KOPT-K1 (cell line): Measurements from ENCODE around the gene TENM4.
"Not testable (repeated sequence)": the region's sequence is repeated elsewhere in the genome, so short reads cannot be mapped to it uniquely, and the experiment has no call there.

Experiments
- H3K27ac ChIP-seq: fragments of 200-600 bp; sonication (generic); 2 replicates; pipeline ENCODE4 v1.5.1; 2016; ENCODE audit warnings: antibody characterized with exemption, mild to moderate bottlenecking, low read depth, low read length; ENCODE audit not compliant: poor library complexity, severe bottlenecking
- H3K36me3 ChIP-seq: fragments of 200-600 bp; sonication (generic); 2 replicates; pipeline ENCODE4 v1.5.1; 2017; ENCODE audit warnings: antibody characterized with exemption, mild to moderate bottlenecking, low read length, moderate library complexity; ENCODE audit not compliant: insufficient read depth
- H3K9me3 ChIP-seq: fragments of 200-600 bp; sonication (generic); 2 replicates; pipeline ENCODE4 v1.5.1; 2017; ENCODE audit warnings: antibody characterized with exemption, low read length, mild to moderate bottlenecking; ENCODE audit not compliant: insufficient read depth, poor library complexity, severe bottlenecking

TENM4 gene

DNA sequence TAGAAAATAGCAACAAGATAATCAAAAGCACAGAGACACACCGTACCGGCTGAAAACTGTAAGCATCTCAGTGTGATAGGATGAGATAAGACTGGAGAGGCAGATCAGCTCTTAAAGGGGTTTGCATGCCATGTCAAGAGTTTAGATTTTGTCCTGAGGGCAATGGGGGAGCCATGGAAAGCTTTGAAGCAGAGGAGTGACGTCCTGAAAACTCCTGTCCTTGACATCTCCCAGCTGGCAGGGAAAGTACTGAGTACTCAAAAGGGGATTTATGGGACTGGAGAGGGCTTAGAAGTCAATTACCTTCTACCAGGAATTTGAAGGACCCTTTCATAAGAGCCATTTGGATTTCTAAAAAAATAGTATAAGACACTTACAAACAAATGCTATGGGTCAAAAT lies 445.7 kb downstream of the TENM4 start:
- H3K36me3 ChIP-seq, result no peaks in the 10 kb centered on the region
- no peak overlapping the region for H3K27ac ChIP-seq
- H3K9me3 ChIP-seq, result peaks cover 8% of the 10 kb centered on the region

DNA sequence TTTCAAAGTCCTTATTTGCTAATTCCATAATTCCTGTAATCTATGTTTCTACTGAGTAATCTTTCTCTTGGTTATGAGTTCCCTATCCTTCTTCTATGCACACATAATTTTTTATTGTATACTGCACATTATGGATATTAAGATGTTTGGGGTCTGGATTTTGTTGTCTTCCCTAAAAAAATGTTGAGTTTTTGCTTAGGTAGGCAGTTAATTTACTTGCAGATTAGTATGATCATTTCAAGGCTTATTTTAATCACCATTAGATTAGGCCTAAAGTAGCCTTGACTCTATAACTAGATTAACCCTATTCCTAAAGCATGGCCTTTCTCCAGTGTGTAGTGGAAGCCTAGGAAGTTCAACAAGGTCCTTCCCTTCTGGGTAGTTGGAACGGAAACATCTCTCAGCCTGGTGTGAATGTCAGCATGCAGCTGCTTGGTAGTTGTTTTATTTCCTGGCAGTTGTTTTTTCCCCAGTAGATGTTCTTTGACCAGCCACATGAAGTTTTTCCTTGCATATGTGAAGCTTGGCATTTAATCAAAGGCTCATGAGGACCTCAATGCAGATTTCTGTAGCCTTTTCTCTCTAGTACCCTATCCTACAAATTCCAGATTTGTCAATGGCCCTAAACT lies 446.9 kb downstream of the TENM4 start:
- H3K27ac ChIP-seq, result no peak overlapping the region
- no peaks in the 10 kb centered on the region for H3K36me3 ChIP-seq
- peaks cover 6% of the 10 kb centered on the region for H3K9me3 ChIP-seq

DNA sequence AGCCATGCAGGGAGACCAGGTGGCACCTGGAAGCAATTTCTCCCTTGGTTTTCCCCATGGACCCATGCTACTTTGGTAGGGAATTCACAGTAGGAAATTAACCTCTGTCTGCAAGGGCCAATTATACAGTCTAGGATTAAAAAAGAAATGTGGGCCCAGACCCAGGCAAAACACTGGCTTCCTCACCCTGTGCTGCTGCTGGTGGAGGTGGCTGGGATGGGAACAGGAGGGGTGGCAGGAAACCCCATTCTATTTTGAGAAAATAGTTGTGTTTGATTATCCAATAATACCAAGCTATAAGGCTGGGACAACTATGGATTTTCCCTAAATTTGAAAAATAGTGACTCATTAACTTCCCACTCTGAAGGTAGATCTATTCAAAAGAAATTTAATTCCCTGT lies 449.1 kb downstream of the TENM4 start:
- no peaks in the 10 kb centered on the region for H3K9me3 ChIP-seq
- H3K27ac ChIP-seq, result no peak overlapping the region
- no peaks in the 10 kb centered on the region for H3K36me3 ChIP-seq

DNA sequence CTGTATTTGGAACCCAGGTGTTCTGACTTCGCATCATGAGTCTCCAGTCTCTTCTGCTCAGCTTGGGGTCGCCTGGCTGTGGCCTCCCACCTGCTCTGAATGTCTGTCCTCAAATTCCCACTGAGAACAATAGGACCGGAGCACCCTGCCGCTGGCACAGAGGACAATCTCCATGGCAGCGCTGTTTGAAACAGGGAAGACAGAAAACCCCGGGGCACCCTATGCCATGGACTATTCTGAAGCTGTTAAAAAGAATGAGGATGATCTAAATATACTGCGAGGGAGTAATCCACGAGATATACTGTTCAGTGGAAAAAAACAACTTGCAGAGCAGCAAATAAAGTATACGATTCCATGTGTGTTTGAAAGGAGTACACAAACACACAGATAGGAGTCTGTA lies 450.6 kb downstream of the TENM4 start:
- Histone ChIP-seq H3K36me3 (no peaks in the 10 kb centered on the region), H3K9me3 (no peaks in the 10 kb centered on the region), H3K27ac (no peak overlapping the region)

DNA sequence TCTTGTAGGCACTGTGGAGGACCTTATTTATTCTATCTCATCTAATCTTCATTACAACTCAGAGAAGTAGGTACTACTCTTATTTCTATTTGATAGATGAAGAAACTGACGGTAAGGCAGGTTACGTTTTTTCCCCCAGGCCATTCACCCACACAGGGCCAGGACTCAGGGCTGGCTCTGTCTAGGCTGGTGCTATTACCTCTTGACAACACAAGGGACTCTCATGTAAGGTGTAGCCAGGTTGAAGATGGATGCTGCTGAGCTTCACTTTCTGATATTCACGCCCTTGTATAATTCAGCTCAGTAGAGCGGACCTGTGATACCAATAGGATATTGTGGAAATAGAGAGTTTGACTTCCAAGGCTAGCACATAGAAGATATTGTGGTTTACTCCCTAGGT lies 453.1 kb downstream of the TENM4 start:
- Histone ChIP-seq H3K27ac (no peak overlapping the region), H3K9me3 (no peaks in the 10 kb centered on the region), H3K36me3 (no peaks in the 10 kb centered on the region)

DNA sequence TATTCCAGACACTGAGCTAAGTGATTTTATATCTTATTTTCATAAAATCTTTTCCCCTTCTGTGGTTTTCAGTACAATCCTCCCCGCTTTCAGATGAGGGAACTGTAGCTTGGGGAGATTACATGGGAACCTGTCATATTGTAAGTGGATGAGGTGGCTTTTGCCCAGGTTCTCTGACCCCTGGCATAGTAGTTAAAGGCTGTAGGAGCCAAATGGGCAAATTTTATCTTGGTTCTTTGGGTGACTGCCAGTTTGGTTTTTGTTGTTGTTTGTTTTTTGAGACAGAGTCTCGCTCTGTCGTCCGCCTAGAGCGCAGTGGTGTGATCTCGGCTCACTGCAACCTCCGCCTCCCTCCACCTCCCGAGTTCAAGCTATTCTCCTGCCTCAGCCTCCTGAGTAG lies 454.5 kb downstream of the TENM4 start:
- Histone ChIP-seq H3K36me3 (no peaks in the 10 kb centered on the region), H3K9me3 (no peaks in the 10 kb centered on the region), H3K27ac (no peak overlapping the region)

DNA sequence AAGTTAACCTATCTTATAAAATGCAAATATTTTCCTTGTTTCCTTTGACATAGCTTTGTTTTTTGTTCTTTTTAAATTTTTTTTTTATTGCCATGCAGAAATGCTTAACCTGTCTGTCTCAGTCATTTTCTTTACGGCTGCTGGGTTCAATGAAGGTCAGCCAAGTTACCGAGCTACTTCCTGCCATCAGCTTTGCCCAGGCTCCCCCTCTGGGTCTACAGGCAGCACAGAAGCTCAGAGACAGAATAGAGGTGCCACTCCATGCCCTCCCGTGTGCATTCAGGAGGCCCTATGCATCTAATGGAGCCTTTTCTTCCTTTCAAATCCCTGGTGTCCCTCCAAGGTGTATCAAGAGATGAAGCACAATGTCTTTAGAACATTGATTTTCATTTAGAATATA lies 455.2 kb downstream of the TENM4 start:
- H3K36me3 ChIP-seq, result no peaks in the 10 kb centered on the region
- no peak overlapping the region for H3K27ac ChIP-seq
- no peaks in the 10 kb centered on the region for H3K9me3 ChIP-seq

DNA sequence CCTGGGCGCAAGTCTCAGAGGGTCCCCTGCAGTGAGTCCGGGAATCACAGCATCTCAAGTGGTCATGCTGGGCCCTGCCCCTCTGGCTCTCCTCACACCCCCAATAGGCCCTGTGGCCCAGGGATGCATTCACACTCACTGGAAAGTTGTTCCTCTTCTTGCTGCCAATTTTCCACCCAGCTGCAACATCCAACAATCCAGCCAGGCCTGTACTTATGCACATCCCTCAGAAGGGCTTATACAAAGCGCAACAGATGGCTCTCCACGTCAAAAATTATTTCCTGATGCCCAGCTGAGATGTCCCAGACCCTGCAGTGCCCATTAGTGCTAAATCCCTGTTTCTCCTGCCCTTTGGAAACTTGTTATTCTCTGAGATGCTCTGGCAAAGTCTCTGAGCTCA lies 458.4 kb downstream of the TENM4 start:
- no peaks in the 10 kb centered on the region for H3K36me3 ChIP-seq
- H3K9me3 ChIP-seq, result no peaks in the 10 kb centered on the region
- H3K27ac ChIP-seq, result no peak overlapping the region

DNA sequence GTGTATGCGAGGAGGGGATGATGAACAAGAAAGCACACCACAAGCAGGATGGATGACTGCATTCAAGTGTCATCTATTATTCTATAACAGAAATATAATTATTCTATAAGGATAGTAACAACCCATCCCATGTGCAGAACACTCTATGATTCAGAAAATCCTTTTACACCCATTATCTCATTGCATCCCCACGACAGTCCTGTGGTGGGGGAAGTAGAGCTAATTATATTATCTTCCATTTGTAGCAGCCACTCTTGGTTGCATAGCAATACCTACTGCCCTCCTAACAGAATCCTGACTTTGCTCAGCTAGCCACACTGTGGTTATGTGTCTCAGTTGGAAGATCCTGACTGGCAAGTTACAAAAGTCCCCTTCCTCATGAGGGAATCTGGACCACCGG lies 459.7 kb downstream of the TENM4 start:
- Histone ChIP-seq H3K36me3 (no peaks in the 10 kb centered on the region), H3K9me3 (no peaks in the 10 kb centered on the region), H3K27ac (no peak overlapping the region)

DNA sequence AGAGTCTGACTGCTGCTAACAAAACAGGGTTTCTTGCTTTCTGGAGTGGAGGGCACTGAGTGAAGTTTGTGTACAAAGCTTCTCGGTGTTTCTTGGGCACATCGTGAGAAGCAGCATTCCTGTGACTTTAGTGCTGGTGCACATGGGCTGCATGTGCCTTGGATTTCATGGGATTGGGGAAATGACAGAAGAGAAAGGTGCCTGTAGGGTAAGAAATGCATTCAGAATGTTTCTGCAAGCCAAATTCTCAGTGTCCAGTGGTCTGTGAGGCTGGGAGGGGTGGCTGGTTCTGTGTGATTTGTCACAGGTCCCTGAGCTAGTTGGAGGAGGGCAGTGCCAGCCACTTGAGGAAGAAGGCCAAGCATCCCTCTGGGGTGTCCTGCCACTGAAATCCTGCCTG lies 462.0 kb downstream of the TENM4 start:
- H3K36me3 ChIP-seq, result no peaks in the 10 kb centered on the region
- H3K27ac ChIP-seq, result no peak overlapping the region
- no peaks in the 10 kb centered on the region for H3K9me3 ChIP-seq

DNA sequence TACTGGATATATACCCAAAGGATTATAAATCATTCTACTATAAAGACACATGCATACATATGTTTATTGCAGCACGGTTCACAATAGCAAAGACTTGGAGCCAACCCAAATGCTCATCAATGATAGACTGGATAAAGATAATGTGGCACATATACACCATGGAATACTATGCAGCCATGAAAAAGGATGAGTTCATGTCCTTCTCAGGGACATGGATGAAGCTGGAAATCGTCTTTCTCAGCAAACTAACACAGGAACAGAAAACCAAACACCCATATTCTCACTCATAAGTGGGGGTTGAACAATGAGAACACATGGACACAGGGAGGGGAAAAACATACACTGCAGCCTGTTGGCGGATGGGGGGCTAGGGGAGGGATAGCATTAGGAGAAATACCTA lies 463.0 kb downstream of the TENM4 start:
- not testable (repeated sequence) for H3K27ac ChIP-seq, H3K9me3 ChIP-seq

DNA sequence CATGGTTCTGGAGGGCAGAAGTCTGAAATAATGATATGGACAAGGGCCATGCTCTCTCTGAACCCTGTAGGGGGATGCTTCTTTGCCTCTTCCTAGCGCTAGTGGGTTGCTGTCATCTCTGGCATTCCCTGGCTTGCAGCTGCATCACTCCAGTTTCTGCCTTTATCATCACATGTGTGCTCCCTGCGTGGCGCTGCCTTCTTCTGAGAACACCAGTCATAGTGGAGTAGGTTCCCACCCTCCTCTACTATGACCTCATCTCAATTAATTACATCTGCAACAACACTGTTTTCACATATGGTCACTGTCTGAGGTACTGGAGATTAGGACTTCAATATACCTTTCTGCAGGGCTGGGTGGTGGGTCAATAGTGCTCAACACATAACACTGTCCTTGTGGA lies 463.8 kb downstream of the TENM4 start:
- Histone ChIP-seq H3K27ac (no peak overlapping the region), H3K36me3 (no peaks in the 10 kb centered on the region), H3K9me3 (no peaks in the 10 kb centered on the region)

More for the DNA sequence above, 463.0 kb downstream of the TENM4 start:
- H3K36me3 ChIP-seq, result not testable (repeated sequence)

DNA sequence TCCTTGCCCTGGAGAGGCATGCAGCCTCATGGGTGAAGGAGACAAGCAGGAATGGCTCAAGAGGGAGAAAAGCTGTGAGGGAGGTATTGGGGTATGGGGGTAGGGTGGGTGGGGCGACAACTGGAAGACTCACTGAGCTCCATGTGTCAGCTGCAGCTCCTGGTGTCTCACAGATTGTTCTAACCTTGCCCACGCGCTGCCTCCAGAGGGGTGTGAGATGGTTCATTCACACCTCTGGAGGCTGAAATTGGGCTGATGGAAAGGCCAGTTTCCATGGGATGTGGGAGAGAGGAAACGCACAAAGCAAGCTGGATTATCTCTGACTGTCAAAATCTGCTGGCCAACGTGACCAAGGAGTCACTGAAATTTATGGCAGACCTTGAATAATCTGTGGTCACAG lies 465.7 kb downstream of the TENM4 start:
- no peaks in the 10 kb centered on the region for H3K36me3 ChIP-seq

DNA sequence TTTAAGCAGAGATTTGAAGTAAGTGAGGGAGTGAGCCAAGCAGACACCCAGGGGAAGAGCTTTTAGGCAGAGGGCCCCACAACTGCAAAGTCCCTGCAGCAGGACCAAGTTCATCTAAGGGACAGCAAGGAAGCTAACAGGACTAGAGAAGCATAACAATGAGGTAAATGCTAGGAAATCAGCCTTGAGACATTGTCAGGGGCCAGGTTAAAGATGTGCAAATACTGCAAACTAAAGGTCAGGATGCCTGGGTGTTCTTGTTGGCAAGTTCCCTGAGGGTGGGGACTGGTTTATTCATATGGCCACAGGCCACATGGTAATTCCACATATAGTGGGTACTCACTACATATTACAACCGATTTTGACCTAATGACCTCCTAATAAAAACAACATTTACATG lies 467.0 kb downstream of the TENM4 start:
- H3K27ac ChIP-seq, result no peak overlapping the region
- no peaks in the 10 kb centered on the region for H3K36me3 ChIP-seq
- H3K9me3 ChIP-seq, result no peaks in the 10 kb centered on the region

More for the DNA sequence above, 465.7 kb downstream of the TENM4 start:
- H3K27ac ChIP-seq, result no peak overlapping the region
- H3K9me3 ChIP-seq, result no peaks in the 10 kb centered on the region

DNA sequence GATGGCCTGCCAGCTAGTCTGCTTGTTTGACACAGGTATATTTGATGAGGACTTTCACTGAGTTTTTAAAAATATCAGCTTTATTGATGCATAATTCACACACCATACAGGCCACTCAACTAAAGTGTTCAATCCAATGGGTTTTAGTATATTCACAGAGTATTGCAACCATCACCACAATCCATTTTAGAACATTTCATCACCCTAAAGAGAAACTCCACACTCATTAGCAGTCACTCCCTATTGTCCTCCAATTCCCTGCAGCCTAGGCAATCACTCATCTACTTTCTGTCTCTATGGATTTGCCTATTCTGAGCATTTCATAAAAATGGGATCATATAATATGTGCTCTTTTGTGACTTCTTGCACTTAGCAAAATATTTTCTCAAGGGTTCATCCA lies 468.2 kb downstream of the TENM4 start:
- Histone ChIP-seq H3K9me3 (no peaks in the 10 kb centered on the region), H3K27ac (no peak overlapping the region), H3K36me3 (no peaks in the 10 kb centered on the region)

DNA sequence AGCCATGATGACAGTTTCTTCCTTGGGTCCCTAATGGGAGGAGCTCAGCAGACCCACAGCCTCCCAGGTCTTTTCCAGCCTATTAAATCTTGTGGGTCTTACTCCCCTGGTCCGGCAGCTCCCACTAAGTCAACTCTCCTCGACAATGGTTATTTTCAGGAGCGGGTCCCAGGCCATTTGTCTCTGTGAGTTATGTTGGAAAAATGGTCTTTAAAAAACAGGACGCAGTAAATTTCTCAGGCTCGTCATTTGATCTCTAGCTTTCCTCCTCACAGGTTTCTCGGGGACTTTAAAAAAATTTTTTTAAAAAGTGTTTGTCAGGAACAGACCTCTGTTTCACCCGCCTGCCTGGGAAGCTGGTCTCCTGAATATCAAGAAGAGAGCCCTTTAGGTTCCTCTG lies 468.7 kb downstream of the TENM4 start:
- H3K36me3 ChIP-seq, result no peaks in the 10 kb centered on the region
- H3K27ac ChIP-seq, result no peak overlapping the region

More for the DNA sequence above, 468.7 kb downstream of the TENM4 start:
- H3K9me3 ChIP-seq, result no peaks in the 10 kb centered on the region
